Activated CD4-positive, alpha-beta T cell treated with anti-CD3 and anti-CD28 coated beads, Interleukin-2, amount 50 U/mL, for 16 hours (primary cell): ENCODE measurements around the gene STIM2.
A peak's percentile ranks its signal among the peaks of the same experiment; 100 is the strongest.

ENCODE experiments used
- DNase-seq: peaks from one replicate; pipeline ENCODE4 v3.0.0-alpha.2; 2020

The STIM2 gene

DNA sequence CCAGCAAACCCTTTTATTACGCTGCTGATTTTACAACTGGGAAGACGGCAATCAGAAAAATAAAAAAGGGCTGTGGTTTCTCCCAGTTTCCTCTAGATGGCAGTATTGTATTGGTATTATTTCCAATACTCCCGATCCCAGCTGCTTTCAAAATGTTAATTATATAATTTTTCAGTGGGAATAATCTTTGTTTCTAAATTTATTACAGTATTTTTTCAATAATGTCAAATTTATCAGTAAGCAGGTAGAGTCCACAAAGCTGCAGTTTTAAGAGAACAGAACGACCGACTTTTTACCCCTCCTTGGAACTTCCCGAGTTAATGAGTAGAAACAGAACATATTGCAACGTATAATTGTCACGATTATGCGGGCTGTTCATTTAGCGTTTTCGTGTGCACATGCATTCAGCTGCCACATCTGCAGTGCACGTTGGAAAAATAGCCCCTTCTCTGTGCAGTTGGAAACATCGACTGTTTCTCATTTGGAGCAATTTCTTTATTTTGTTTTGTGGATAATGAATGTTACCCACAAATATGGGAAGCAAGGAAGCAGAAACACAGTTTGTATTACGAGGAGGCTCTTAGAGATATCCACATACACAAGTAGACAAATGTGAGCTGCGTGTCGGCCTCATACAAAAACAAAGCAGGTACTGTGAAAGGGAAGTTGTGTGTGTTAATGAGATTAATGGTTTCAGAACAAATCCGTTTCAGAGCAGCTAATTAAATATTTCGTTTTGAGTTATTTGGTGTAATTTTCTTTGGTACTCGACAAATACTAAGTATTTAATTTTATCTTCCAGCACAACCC, 188.0 kb downstream of the STIM2 start:
- DNase-seq: peak; percentile 37

DNA sequence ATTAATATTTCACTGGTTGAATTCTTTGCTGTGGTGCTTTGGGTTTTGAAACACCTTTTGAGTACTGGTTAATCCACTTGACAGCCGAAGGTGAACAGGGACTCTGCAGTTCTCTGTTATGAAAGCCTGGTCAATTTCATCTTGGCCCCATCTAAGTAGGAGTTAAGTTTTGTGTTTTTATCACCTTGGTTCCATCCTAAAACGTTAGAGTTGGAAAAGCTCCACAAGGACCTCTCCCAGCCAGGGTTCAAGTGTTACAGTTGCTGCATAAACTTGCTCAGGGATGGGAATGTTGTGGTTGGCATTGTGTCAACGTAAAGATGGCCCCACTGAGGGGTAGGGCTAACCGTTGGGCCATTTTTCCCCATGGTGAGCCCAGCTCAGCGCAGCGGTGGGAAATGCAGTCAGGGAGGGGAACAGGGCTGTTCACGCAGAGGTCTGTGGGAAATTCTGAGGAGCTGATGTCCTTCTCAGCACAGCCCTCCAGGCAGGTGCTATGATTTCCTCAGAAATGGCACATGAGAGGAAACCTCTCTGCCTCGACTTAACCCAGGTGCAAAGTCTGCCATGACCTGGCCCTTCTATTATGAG, 188.7 kb downstream of the STIM2 start:
- DNase-seq: no peak

DNA sequence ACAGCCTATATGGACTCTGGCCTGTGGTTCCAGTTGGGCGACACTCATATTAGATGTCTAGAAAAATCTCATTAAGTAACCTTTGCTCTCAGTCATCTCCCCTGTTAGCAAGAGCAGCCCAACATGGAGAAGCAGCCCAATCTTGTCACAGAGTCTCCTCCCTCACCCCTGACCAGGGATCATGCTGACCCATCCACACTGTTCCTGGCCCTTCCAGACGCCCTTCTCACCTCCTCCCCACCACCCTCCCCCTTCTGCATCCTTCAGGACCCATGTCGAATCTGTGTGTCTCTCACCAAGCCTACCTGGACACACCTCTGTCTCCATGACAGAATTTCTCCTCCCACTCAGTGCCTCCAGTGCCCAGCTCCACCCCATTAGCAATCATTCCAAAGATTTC, 190.1 kb downstream of the STIM2 start:
- no peak for DNase-seq

DNA sequence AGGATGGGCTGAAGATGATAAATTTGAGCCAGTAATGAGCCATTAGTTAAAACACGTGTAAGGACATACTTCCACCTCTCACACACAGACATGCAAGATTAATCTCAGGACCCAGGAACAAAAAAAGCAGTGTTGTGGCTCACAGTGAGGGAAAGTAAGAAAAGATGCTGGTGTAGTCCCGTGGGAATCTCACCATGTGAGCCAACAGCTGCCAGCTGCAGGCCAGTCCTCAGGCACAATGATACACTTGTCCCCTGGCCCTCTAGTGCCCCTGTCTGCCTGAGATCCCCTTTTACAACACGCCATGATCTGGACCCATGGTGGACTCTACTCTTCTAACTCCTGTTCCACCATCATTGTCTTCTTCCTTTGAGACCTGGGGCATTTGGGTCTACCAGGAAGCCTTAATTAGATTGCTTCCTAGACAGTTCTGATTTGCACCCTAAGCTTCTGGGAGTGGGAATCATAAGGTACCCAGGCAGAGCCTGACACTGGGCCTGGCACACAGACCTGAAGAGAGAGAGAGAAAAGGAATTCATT, 194.7 kb downstream of the STIM2 start:
- DNase-seq: no peak

DNA sequence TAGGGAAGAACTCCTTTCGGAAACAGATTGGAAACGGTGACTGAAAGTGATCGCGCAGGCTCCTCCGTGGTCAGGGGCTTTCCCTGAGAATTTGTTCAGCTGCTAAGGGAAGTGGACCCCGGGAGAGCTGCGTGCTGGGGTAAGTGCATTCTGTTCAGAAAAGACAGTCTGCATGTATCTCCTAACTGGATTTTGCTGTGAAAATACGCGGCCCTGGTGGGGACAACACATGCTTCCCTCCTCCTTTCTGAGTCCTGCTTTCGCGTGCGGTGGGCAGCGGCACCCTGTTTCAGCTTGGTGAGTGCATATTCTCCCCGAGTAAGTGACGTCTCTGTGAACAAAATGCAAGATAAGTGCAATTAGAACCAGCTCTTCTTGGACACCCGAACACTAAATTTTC, 195.6 kb downstream of the STIM2 start:
- no peak for DNase-seq

DNA sequence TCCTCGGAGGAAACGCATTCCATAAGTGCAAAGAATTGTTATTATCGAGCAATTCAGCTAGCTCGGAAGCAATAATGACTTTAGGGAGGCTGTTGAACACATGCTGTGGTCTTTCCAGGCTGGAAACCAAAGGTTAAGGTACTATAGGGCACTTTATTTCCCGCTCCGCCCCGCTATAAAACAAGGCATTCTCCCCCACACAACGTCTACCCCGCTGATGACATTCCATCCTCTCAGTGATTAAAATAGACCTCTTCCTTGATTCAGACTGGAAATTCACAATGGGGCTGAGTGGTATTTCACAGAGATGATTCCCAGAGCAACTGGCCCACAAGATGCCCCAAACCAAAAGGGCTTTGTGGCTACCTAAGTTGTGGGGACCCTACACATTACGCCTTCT, 196.4 kb downstream of the STIM2 start:
- DNase-seq: no peak

DNA sequence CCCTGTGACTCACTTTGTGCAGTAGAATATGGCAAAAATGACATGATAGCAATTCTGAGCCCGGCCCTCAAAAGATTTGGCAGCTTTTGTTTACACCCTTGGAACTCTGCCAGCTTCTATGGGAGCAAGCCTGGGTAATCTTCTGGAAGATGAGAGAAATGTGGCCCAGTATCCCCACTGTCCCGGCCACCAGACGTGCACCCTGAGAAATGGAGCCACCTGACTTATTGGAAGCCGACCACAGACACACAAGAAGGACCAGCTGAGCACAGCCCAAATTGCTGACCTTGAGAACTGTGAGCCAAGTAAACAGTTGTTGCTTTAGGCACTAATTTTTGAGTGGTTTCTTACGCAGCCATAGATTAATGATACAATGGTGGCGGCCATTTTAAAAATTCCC, 197.0 kb downstream of the STIM2 start:
- no peak for DNase-seq

DNA sequence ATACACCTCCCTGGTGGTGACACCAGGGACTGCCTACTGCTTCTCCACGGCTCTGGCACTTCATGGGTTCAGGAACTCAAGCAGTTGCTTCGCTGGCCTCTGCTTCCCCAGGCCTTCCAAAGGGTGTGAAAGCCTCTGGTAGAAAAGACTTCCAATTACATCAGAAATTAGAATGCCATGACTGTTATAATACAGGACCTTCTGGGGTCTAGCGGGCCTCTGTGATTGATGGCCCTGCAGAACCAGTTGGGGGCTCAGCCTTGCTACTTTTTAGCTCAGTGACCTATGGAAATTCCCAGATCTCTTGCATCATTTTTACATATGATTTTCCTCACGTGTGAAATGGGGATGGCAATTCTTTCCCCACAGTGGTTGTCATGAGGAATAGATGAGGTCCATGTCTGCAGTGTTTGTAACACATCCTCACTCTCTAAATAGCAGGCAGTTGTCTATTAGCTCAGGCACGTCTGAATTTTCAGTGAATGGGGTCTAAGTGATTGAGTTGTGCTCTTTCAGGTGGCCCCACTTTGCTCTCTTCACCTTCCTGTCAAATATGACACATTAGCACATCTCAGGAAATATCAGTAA, 198.3 kb downstream of the STIM2 start:
- DNase-seq: no peak

DNA sequence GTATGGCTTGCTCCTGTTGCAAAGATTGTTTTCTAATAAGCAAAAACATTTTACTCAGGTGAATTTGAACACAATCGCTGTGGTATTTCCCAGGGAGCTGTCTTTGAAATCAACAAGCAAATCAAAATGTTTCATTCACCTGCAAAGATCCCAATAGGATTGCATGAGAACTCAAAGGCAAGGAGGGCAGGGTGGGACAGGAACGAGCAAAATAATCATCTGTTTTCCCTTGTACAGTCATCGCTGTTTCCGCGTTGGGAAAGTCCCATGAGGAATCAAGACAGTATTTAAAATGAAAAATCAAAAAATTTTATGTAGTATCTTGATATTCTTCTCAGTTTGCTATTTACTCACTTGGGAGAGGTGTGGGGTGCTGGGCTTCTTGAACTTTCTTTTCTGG, 198.8 kb downstream of the STIM2 start:
- no peak for DNase-seq

DNA sequence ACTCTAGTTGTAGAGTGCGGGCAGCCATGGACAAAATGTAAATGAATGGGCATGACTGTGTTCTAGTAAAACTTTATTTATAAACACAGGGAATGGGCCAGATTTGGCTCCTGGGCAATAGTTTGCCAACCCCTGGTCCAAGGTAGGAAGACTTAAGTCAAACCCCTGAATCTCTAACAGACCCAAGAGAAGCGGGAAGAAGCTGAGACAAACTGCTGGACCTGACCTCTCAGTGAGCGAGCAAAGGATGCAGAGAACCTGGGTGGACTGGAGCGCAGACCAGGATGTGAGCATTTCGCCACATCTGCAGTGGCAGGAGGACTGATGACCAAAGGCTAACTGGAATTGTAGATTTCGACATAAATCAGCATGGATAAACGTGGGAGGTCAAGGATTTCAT, 201.6 kb downstream of the STIM2 start:
- DNase-seq: no peak

DNA sequence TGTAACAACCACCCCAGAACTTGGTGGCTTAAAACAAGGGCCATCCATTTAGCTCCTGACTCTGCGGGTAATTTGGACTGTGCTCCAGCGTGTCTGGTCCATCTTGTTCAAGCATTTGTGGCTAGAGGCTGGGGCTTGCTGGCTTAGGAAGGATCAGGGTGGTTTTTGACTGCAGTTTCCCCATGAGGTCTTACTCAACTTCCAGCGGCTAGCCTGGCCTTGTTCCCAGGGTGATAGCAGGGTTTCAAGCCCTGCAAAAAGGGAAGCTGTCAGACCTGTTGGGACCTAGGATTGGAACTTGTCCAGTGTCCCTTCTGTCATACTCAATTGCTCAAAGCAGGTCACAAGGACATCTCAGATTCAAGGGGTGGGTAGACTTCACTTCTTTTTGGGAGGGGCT, 205.9 kb downstream of the STIM2 start:
- DNase-seq: no peak

DNA sequence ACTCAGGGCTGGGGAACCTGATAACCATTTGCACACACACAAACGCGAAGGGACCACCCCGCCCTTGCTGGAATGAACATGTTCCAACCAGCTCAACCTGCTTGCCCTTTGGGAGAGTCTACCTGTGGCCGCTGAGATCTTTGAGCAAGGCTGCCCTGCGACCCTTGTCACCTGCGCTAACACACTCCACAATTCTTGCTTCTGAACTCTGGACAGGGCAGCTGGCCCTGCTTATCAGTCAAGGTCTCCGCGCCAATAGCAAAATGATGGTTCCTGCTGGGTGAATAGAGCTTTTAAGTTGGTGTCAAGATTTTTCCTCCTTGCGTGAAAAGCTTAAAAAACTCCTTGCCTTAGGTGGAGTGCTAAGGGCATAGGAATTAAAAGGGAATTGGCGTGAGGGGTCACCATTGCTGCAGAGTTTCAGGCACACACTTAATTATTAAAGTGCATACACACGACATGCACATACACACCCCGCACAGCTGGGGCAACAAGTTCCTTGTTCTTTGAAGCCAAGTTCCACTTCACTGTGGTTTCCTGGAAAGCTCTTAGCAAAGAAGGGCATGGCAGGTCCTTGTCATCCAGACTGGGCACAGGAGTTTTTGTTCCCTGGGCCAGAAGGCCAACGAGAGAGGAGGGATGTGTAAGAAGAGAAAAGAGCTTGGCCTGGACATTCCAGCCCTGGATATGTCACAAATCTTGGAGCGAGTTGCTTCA, 207.7 kb downstream of the STIM2 start:
- DNase-seq: no peak
